Lower lobe of right lung (tissue), 2 donors: ENCODE results near the gene BIRC3. TPM values are rescaled to one million over a fixed set of nuclear protein-coding genes. Genes with fewer than 3 reads are reported as not detected.
"Not testable (repeated sequence)": the region's sequence is repeated elsewhere in the genome, so short reads cannot be mapped to it uniquely, and the experiment has no call there.

Experiments used
- ATAC-seq, 2 donors: fragments of 200-7000 bp; cut with Tn5 transposase; one replicate each; pipeline ENCODE4 v1.9.1; 2020 to 2022; ENCODE audit warnings: mild to moderate bottlenecking in 2 of 2, moderate library complexity in 2 of 2
- DNase-seq: peaks from one replicate; pipeline ENCODE4 v3.0.0-alpha.2; 2020
- H3K27ac ChIP-seq: fragments of 200-600 bp; one replicate; pipeline ENCODE4 v1.8.0; 2022
- H3K27me3 ChIP-seq: fragments of 200-600 bp; one replicate; pipeline ENCODE4 v1.8.0; 2022; ENCODE audit warnings: low read depth
- H3K36me3 ChIP-seq: fragments of 200-600 bp; one replicate; pipeline ENCODE4 v1.8.0; 2022; ENCODE audit warnings: mild to moderate bottlenecking
- H3K4me1 ChIP-seq: fragments of 200-600 bp; one replicate; pipeline ENCODE4 v1.8.0; 2022
- H3K4me3 ChIP-seq: fragments of 200-600 bp; one replicate; pipeline ENCODE4 v1.8.0; 2022; ENCODE audit warnings: mild to moderate bottlenecking
- H3K9me3 ChIP-seq: fragments of 200-600 bp; one replicate; pipeline ENCODE4 v1.8.0; 2022
- CTCF ChIP-seq: fragments of 200-600 bp; IDR thresholded peaks from one replicate; pipeline ENCODE4 v1.8.0; 2022; ENCODE audit warnings: antibody characterized with exemption, mild to moderate bottlenecking
- intact Hi-C: fragments of 100-400 bp; cut with DNase I; formaldehyde crosslinking; loops from one replicate; pipeline ENCODE4 v1.11.0; 2022
- total RNA-seq: library from RNA; stranded (reverse); fragmentation: NEBNext Ultra II Directional; extraction: Animal tissue kit (Norgen Biotek cat#: 25700); gene quantifications from one replicate; pipeline ENCODE4 v1.2.1, GENCODE V29; 2021
- donor health status: DM: no; HTN: yes; CAD: no; lungs with severe emphysema.

Gene BIRC3
- total RNA-seq, 1 donor from 2014 or later: 17.8 TPM

DNA sequence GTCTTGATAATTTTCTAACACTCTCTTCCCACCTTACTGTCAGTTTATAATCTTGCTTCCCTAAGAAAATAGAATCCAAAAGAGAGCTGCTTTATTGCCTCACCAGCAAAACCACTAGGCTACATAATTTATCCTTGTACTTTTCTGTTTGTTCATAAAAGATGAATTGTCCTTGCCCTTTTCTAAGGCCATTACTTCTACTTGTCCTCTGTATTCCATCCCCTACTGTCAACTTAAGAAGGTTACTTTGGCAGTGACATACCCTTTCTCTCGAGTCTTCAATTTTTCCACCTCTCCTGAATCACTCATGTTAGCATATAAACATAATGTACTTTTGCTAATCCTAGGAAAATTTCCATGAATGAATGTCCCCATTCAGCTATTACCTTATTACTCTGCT, 47.7 kb downstream of the BIRC3 start:
- ATAC-seq: no peak
- TF ChIP-seq CTCF: no peak
- no peak for DNase-seq
- intact Hi-C loops: no loop called here
- Histone ChIP-seq H3K27me3 (no peaks in the 10 kb centered on the region), H3K27ac (no peak overlapping the region), H3K9me3 (no peaks in the 10 kb centered on the region), H3K4me1 (peaks cover 5% of the 10 kb centered on the region), H3K4me3 (no peak overlapping the region), H3K36me3 (peaks cover 83% of the 10 kb centered on the region)

GRCh38 chr11:102367364-102367763, 50.1 kb downstream of the BIRC3 start:
- Histone ChIP-seq H3K27ac (no peak overlapping the region), H3K36me3 (peaks cover 64% of the 10 kb centered on the region), H3K27me3 (no peaks in the 10 kb centered on the region), H3K4me1 (peaks cover 5% of the 10 kb centered on the region), H3K9me3 (no peaks in the 10 kb centered on the region), H3K4me3 (no peak overlapping the region)
- ATAC-seq (no peak), DNase-seq (no peak)
- TF ChIP-seq CTCF: peak; percentile 17
- intact Hi-C loops: no loop called here

GRCh38 chr11:102368472-102368871, 51.2 kb downstream of the BIRC3 start:
- TF ChIP-seq CTCF: no peak
- intact Hi-C loops: no loop called here
- Histone ChIP-seq H3K4me3 (no peak overlapping the region), H3K27ac (no peak overlapping the region), H3K4me1 (peaks cover 5% of the 10 kb centered on the region), H3K9me3 (no peaks in the 10 kb centered on the region), H3K36me3 (peaks cover 53% of the 10 kb centered on the region), H3K27me3 (no peaks in the 10 kb centered on the region)
- no peak for DNase-seq
- no peak for ATAC-seq

DNA sequence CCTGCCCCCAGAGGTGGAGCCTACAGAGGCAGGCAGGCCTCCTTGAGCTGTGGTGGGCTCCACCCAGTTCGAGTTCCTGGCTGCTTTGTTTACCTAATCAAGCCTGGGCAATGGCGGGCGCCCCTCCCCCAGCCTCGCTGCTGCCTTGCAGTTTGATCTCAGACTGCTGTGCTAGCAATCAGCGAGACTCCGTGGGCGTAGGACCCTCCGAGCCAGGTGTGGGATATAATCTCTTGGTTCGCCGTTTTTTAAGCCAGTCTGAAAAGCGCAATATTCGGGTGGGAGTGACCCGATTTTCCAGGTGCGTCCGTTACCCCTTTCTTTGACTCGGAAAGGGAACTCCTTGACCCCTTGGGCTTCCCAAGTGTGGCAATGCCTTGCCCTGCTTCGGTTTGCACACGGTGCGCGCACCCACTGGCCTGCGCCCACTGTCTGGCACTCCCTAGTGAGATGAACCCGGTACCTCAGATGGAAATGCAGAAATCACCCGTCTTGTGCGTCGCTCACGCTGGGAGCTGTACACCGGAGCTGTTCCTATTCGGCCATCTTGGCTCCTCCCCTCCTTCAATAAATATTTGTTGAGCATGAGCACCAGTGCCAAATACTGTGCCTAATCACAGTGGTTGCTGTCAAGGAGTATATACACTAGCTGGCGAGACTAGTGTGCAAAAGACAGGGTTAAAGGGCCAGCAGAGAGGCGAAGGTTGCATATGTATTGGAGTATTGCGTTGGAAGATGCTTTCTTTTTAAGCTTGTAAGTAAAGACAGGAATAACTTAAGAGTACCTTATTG, 57.5 kb downstream of the BIRC3 start:
- ATAC-seq, H3K4me1 ChIP-seq, H3K27ac ChIP-seq, intact Hi-C loops, H3K9me3 ChIP-seq, DNase-seq, H3K27me3 ChIP-seq, H3K4me3 ChIP-seq: not testable (repeated sequence)
- peaks cover 44% of the 10 kb centered on the region for H3K36me3 ChIP-seq

- DNase-seq: no peak
- no peak for ATAC-seq
- intact Hi-C loops: no loop called here
These were observed 58.6 kb downstream of the BIRC3 start for GRCh38 chr11:102375720-102376399.

More at GRCh38 chr11:102375720-102376399, 58.6 kb downstream of the BIRC3 start:
- no peak for TF ChIP-seq CTCF
- H3K4me3 ChIP-seq: no peak overlapping the region
- H3K9me3 ChIP-seq: no peaks in the 10 kb centered on the region
- H3K4me1 ChIP-seq: no peaks in the 10 kb centered on the region
- no peaks in the 10 kb centered on the region for H3K27me3 ChIP-seq
- no peak overlapping the region for H3K27ac ChIP-seq
- H3K36me3 ChIP-seq: peaks cover 55% of the 10 kb centered on the region
